Astrocyte of the cerebellum (primary cell): Measurements from ENCODE around the gene P2RX4.
"Not testable (repeated sequence)": the region's sequence is repeated elsewhere in the genome, so short reads cannot be mapped to it uniquely, and the experiment has no call there.

Source experiments
- DNase-seq: peaks from one replicate; pipeline ENCODE4 v3.0.0-alpha.2; 2011; ENCODE audit warnings: low read depth
- H3K4me3 ChIP-seq: 2 replicates; pipeline ENCODE4 v1.5.1; 2011; ENCODE audit warnings: mild to moderate bottlenecking, low read depth, low read length, moderate library complexity
- in situ Hi-C: cut with HindIII; loops from 2 replicates; pipeline ENCODE4 v1.10.0; 2017; ENCODE audit warnings: low sequenced_read_pairs
- TF ChIP-seq, protein P1 (sequence below): IDR thresholded peaks from 2 replicates; pipeline ENCODE4 v1.5.1; 2012; ENCODE audit warnings: low read length, low read depth, moderate library complexity, mild to moderate bottlenecking; ENCODE audit errors: missing control alignments

P2RX4 gene

DNA sequence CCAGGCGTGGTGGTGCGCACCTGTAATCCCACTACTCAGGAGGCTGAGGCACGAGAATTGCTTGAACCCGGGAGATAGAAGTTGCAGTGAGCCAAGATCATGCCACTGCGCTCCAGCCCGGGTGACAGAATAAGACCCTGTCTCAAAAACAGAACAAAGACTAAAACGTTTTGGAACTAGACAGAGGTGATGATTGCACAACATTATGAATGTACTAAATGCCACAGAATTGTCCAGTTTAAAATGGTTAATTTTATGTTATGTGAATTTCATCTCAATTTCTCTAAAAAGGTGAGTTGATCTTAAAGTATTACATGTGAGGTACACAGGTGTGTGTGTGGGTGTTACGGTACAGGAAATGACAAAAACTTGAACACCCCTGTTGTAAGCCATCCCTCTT, 16.5 kb downstream of the P2RX4 start:
- TF ChIP-seq, protein P1, sequence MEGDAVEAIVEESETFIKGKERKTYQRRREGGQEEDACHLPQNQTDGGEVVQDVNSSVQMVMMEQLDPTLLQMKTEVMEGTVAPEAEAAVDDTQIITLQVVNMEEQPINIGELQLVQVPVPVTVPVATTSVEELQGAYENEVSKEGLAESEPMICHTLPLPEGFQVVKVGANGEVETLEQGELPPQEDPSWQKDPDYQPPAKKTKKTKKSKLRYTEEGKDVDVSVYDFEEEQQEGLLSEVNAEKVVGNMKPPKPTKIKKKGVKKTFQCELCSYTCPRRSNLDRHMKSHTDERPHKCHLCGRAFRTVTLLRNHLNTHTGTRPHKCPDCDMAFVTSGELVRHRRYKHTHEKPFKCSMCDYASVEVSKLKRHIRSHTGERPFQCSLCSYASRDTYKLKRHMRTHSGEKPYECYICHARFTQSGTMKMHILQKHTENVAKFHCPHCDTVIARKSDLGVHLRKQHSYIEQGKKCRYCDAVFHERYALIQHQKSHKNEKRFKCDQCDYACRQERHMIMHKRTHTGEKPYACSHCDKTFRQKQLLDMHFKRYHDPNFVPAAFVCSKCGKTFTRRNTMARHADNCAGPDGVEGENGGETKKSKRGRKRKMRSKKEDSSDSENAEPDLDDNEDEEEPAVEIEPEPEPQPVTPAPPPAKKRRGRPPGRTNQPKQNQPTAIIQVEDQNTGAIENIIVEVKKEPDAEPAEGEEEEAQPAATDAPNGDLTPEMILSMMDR: no peak
- DNase-seq: no peak
- no peak overlapping the region for H3K4me3 ChIP-seq
- in situ Hi-C loops: no loop called here

DNA sequence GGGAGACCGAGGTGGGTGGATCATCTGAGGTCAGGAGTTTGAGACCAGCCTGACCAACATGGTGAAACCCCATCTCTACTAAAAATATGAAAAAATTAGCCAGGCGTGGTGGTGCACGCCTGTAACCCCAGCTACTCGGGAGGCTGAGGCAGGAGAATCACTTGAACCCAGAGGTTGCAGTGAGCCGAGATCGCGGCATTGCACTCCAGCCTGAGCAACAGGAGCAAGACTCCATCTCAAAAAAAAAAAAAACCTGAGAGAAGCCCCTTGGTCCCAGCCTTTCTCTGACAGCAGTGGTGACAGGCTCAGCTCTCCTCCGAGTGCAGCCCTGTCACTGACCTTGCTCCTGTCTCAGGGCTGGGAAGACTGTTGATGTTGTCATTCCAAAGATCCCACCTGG, 16.9 kb downstream of the P2RX4 start:
- DNase-seq, in situ Hi-C loops, H3K4me3 ChIP-seq: not testable (repeated sequence)

DNA sequence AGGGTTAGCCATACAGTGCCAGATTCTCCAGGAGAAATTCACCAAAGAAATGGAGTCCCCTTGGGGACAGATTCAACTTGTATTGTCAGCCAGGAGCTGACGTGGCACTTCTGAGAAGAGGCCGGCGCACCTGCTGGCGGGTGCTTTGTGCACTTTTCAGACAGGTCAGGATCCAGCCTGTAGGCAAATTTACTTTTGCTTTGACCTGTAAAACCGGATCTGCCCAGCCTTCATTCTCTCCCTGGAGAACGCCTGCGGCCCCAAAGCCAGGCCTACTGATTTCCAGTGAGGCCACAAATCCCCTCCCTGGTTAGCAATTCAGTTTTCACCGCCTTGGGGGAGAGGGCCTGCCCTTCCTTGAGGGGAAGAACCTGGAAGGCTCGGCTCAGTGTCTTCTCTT, 17.4 kb downstream of the P2RX4 start:
- TF ChIP-seq, protein P1: no peak
- H3K4me3 ChIP-seq: no peak overlapping the region
- in situ Hi-C loops: no loop called here
- DNase-seq: no peak

DNA sequence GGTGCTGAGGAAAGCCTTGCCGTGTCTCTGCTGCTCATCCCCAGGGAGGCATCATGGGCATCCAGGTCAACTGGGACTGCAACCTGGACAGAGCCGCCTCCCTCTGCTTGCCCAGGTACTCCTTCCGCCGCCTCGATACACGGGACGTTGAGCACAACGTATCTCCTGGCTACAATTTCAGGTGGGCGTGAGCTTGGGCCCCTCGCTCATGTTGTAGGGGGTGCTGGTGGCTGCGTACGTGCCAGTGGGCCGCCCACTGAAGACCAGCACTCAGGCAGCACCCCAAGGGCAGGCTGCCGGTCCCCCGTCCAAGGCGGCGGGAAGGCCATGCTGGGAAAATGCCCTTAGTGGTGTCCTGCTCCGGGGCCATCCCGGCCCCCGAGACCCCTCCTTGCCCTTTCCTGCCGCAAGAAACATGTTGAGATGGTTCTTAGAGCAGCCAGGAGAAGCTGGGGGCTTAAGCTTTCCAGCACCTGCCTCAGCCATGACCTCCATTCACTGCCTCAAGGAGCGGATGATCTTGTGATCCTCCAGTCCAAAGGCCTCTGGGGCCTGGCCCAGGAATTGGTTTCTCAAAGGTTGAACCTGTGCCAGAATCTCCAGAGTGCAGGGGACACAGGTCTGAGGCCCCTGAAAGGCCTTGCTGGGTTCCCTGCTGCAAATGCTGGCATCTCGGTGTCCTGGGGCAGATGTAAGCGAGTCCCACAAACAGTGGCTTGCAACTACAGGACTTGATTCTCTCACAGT, 19.2 kb downstream of the P2RX4 start:
- no peak overlapping the region for H3K4me3 ChIP-seq
- TF ChIP-seq, protein P1: no peak
- DNase-seq: no peak
- in situ Hi-C loops: no loop called here

DNA sequence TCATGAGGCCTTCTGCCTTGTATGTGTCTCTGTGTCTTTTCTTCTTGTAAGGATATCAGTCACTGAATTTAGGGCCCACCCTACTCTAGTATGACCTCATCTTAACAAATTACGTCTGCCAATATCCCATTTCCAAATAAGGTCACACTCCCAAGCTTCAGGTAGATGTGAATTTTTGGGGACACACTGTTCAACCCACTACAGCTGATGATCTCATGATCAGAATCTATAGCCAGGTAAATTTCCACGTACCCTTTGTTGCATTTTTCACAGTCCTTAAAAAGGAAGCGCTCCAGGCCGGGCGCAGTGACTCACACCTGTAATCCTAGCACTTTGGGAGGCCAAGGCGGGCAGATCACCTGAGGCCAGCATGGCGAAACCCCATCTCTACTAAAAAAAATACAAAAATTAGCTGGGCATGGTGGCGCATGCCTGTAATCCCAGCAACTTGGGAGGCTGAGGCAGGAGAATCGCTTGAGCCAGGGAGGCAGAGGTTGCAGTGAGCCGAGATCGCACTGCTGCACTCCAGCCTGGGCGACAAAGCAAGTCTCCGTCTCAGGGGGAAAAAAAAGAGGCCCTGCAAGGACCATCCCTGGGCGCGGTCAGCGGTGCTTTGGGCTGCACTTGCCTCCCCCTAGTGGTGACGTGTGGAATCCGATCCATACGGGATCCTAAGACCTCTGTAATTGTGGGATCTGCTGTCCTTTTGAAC, 20.1 kb downstream of the P2RX4 start:
- H3K4me3 ChIP-seq, in situ Hi-C loops: not testable (repeated sequence)
- peak; percentile 52 for DNase-seq
- TF ChIP-seq, protein P1: peak; percentile 90

DNA sequence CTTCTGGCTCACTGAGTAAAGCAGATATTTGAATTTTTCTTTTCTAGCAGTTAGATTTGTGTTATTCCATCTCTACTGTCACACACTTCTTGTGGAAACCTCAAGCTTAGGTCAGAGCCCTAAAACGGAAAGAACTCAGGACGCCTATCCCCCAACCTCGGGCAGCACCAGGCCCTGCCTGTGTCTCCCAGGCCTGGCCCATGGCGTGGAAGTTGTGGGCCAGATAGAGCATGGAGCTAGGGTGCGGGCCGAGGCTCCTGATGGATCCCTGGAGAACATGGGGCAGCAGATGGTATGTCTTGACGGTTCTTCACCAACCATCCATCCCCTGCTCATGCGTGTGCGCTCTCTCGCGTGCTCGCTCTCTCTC, 20.6 kb downstream of the P2RX4 start:
- TF ChIP-seq, protein P1: no peak
- in situ Hi-C loops: no loop called here
- no peak overlapping the region for H3K4me3 ChIP-seq
- DNase-seq: no peak

DNA sequence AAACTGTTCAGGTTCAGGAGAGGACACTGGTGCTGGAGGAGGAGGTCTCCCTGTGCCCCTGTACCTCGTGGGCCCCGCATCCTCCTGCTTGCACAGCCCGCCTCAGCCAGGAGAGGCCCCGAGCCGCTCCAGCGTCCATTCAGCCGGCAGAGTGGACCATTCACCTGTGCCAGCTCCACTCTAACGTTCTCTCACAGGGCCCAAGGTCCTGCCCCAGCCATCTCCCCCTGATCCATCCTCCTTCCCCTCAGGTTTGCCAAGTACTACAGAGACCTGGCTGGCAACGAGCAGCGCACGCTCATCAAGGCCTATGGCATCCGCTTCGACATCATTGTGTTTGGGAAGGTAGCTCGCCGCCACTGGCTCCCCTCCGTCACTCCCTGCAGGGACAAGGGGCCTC, 22.2 kb downstream of the P2RX4 start:
- H3K4me3 ChIP-seq: no peak overlapping the region
- in situ Hi-C loops: no loop called here
- DNase-seq: no peak
- TF ChIP-seq, protein P1: no peak
